Body of pancreas (tissue), 4 donors: ENCODE data around the gene MAP3K2.

Experiments
- CTCF ChIP-seq, 7 experiments: fragments of 450-650 bp in 4 of 7; fragments of 200-600 bp in 3 of 7; sonication (generic) in 3 of 7; IDR thresholded peaks; one replicate each; pipeline ENCODE4 v1.5.1; 2016 to 2019; ENCODE audit warnings: antibody characterized with exemption in 7 of 7
- POLR2A ChIP-seq, 3 donors: fragments of 450-650 bp; IDR thresholded peaks; one replicate each; pipeline ENCODE4 v1.6.1; 2016; ENCODE audit warnings: antibody characterized with exemption in 3 of 3, mild to moderate bottlenecking in 2 of 3

- no peak for TF ChIP-seq CTCF (IDR thresholded peaks at IDR 0.05)
- TF ChIP-seq POLR2A (IDR thresholded peaks at IDR 0.05): no peak
These were observed 39.7 kb upstream of the MAP3K2 start for GRCh38 chr2:127427376-127428056.
